HG03039 (cell line): ENCODE data around the gene ATP5ME.
A peak's percentile ranks its signal among the peaks of the same experiment; 100 is the strongest.
"Not testable (repeated sequence)": the region's sequence is repeated elsewhere in the genome, so short reads cannot be mapped to it uniquely, and the experiment has no call there.

Experiments
- ATAC-seq: cut with Tn5 transposase; IDR thresholded peaks from one replicate; pipeline ENCODE4 v1.9.1; 2021; ENCODE audit warnings: mild to moderate bottlenecking, moderate library complexity; ENCODE audit not compliant: unreplicated experiment

Gene ATP5ME, protein sequence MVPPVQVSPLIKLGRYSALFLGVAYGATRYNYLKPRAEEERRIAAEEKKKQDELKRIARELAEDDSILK

DNA sequence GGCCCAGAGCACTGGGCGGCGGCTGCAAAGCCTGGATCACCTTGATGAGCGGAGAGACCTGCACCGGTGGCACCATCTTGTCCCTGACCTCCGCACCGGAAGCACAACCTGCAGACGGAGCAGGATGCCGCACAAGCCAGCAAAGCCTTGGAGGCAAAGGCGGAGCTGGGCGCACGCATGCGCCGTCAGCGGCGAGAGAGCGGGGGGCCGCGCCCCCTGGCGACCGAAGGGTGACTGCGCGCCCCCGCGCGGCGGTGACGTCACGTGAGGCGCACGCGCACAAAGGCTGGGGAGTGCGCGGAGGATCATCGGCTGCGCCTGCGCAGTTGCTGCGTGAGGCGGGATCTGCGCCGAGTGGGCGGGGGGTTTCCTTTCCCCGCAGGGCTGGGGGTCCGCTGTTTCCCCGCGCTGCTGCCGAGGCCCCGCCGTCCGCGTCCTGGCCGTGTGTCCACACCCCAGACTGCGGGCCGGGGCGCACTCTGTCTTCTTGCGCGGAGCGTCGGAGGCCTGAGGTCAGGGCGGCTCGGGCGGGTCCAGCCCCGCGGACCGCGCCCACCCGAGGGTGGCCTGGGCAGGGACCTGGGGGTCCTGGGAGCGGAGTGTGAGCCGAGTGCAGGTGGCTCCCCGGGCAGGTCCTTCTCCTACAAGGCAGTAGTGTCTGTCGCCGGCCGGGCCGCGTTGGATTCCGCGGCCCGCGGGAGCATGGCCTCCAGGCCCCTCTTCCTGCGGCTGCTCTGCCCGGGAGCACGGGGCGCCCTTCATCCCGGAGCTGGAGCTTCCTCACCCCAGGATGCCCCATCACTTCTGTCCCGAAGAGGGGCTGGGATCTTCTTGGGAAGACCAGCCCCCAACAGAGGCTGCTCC, at the start of gene ATP5ME, which contains the start of gene MYL5:
Gene ATP5ME, minus strand, starts transcription at position 105 of the 864 bp plus-strand sequence. Its CDS starts 29 bp downstream, at position 76.
Gene MYL5, plus strand, starts transcription at position 371 of the 864 bp plus-strand sequence. CDS start 3,485 bp downstream, outside the sequence.
- ATAC-seq = peak; percentile 67

DNA sequence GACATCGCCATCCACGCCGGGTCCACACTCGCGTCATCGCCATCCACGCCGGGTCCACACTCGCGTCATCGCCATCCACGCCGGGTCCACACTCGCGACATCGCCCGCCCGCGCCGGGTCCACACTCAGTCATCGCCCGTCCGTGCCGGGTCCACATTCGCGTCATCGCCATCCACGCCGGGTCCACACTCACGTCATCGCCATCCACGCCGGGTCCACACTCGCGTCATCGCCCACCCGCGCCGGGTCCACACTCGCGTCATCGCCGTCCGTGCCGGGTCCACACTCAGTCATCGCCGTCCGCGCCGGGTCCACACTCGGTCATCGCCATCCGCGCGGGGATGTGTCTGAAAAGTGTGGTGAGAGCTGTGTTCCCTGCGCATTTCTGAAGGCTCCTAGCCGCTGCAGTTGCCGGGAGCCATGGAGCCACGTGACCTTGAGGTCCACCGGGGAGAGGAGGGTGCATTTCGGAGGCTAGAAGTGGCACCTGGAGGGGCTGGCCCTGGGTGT, 48.8 kb upstream of the ATP5ME start:
- ATAC-seq = no peak

DNA sequence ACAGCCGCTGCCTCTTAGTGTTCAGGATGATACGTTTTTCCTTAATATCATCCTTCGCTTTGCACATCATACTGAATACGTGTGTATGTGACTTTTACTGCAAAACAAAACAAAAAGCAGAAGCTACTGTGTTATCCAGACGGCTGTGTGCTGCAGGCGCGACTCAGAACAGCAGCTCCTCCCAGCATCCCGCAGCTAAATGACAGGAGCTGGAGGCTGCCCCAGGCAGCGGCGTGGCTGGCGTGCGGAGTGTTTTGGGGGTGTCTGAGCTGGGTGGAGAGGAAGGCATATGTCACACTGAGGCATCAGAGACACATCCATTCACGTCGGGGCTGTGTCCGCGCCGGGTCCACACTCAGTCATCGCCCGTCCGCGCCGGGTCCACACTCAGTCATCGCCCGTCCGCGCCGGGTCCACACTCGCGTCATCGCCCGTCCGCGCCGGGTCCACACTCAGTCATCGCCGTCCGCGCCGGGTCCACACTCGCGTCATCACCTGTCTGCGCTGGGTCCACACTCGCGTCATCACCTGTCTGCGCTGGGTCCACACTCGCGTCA, 48.2 kb upstream of the ATP5ME start:
- no peak for ATAC-seq

DNA sequence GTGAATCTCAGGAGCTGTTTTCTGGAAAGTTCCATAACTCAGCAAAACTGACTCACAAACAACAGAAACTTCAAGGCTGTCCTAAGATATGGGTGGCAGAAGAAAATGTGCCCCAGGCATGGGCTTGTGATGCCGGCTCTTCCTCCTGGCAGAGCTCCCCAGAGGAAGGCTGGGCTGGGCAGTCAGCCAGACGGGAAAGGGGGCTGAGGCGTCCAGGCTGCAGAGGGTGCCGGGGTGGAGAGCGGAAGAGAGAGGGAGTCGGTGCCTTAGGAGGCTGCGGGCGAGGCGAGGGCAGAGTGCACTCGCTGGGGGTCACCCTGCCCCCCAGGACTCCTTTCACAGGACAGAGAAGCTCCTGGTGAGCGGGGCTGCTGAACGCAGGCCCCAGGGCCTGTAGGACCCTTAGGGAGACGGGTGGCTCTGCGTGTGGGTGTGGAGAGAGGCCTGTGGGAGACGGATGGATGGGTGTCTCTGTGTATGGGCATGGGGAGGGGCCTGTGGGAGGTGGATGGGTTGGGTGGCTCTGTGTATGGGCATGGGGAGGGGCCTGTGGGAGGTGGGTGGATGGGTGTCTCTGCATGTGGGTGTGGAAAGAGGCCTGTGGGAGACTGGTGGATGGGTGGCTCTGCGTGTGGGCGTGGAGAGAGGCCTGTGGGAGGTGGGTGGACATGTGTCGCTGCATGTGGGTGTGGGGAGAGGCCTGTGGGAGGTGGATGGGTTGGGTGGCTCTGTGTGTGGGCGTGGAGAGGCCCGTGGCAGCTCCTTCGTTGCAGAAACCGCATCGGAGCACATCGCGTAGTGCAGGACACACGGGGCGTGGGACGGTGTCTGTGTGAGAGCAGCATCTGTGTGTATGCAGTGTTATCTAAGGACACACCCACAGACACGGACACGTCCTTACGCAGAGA, 47.4 kb upstream of the ATP5ME start:
- no peak for ATAC-seq

DNA sequence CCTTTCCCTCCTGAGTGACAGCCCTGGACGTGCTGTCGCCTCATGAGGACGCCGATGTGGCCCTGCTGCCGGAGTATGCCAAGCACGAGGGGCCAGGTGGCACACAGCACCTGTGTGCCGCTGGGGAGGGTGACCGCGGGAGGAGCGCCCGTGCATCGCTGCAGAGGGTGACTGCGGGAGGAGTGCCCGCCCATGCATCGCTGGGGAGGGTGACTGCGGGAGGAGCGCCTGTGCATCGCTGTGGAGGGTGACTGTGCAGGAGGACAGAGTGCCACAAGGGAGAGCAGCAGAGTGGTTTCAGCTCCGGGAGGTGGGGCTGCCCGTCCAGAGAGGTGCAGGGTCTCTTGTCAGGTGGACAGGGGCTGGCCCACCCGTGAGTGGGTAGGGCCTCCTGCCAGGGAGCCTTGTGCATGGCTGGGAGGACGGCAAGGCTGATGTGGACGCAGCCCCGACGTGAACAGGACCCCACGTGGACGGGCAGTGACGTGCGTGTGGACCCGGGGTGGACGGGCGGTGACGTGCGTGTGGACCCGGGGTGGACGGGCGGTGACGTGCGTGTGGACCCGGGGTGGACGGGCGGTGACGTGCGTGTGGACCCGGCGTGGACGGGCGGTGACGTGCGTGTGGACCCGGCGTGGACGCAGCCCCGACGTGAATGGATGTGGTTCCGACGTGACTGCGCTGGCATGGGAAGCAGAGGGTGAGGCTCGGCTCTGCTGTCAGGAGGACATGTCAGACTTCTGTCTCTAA, 46.2 kb upstream of the ATP5ME start:
- ATAC-seq = no peak

DNA sequence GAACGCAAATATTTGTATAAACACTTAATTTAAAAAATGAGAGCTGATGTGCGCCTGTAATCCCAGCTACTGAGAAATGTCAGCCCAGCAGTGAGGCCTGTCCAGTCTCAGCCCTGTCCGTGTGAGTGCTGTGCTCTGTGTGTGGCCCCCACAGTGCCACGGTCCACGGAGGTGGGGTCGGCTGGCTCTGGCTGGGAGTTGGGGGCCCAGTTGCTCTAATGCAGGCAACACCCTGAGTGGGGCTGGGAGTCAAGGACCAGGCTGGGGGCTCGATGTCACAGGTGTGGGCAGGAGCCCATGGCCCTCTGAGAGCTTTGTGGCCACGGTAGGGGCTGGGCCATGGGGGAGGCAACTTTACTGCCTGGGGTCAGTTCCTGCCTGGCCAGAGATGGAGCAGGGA, 44.4 kb upstream of the ATP5ME start:
- ATAC-seq = no peak

DNA sequence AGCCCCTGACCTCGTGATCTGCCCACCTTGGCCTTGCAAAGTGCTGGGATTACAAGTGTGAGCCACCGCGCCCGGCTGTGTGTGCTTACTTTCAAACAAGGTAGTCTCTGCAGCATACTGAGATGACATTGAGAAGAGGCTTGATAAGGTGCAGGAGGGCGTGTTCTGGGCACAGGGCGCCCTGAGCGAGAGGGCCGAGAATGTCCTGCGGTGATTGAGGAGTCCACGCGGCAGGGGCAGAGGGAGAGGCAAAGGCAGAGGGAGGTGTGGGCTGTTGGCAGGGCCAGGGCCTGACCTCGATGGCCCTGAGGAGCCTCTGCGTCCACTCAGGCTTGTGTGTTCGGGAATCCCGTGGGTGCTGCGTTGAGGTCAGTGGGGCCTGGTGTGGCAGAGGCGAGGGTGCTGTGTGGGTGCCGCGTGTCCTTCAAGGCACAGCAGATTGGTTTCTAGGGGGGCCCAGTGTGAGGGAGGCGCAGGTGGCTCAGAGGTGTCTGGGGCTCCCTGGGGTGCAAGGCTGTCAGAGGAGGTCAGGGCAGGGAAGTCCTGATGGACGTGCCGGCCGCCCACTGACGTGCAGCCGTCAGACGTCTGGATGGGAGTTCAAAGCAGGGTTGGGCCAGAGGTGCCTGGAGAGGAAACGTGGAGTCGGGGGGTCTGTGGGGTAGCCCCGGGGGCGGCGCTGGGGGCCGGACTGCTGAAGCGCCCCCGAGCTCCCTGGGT, 43.7 kb upstream of the ATP5ME start:
- ATAC-seq = no peak

DNA sequence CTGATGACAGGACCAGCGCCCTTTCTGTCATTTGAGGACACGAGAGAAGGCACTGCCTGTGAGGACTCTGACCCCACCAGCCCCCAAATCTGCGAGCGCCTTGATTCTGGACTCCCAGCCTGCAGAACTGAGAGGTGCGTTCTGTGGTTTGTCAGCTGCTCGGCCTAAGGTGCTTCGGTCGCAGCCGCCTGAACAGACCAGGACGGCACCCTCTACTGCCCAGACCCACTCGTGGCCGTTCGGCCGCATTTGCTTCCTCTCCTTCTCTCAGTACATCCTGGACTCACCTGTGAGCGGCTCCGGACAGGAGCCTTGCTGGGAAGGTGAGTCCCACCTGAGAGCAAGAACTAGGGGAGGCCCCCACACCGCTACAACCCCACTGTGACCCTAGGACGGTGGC, 40.0 kb upstream of the ATP5ME start:
- ATAC-seq = no peak

DNA sequence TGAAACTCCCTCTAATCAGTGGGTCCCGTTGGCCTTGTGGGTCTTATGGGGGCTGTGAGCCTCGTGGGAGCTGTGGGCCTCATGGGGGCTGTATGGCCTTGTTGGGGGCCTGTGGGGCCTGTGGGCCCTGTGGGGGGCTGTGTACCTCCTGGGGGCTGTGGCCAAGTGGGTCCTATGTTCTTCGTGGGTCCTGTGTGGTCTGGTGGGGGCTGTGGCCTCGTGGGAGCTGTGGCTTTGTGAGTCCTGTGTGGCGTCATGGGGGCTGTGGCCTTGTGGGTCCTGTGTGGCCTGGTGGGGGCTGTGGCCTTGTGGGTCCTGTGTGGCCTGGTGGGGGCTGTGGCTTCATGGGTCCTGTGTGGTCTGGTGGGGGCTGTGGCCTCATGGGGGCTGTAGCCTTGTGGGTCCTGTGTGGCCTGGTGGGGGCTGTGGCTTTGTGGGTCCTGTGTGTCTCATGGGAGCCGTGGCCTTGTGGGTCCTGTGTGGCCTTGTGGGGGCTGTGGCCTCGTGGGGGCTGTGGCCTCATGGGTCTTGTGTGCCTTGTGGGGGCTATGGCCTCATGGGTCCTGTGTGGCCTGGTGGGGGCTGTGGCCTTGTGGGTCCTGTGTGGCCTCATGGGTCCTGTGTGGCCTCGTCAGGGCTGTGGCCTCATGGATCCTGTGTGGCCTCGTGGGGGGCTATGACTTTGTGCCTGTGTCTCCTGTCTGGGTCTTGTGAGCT, 39.0 kb upstream of the ATP5ME start:
- ATAC-seq = no peak

DNA sequence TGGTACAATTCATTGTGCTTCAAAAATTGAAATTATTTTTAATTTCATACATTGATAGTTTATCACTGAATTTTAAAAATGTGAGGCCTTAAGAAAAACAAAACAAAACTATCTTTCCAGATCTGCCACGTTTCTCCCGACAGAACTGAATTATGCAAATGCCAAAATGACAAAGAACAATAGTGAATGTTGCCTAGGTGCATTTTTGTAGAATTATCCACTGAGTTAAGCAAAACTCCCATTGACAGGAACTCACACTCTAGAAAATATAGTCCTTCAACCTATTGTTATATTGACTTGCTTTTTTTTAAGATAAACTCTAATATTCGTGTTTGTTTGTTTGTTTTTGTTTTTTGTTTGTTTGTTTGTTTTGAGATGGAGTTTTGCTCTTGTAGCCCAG, 38.0 kb upstream of the ATP5ME start:
- no peak for ATAC-seq

DNA sequence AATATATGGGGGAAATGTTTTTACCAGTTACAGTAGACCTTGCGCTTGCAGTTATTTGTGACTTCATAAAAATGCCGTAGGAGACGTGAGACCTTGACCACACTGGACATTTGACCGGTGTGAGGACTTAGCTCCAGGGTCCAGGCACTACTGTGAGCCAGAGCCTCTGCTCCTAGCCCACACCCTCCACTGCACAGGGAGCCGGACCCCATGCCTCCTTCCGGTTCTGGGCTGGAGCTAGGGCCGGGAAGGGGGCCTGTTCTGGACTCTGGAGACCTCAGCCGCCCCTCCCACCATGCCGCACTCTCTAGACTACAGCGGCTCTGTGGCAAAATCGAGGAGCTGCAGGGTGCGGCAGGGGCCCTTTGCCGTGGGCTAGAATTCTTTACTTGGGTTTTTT, 36.8 kb upstream of the ATP5ME start:
- ATAC-seq = no peak

DNA sequence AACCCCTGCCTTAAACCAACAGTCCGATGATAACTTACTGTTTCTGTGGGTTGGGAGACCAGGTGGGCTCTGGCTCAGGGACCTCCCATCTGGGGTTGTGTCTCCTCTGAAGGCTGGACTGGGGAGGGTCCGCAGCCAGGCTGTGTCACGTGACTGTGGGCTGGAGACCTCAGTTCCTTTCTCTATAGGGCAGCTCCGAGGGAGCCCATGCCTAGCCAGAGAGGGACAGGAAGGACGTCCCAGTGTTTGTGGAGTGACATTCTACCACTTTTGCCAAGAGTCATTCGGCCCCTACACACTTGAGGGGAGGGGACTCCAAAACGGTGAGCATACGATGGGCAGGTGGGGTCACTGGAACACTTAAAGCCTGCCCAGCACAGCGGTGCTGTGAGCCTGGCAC, 36.0 kb upstream of the ATP5ME start:
- ATAC-seq = no peak

DNA sequence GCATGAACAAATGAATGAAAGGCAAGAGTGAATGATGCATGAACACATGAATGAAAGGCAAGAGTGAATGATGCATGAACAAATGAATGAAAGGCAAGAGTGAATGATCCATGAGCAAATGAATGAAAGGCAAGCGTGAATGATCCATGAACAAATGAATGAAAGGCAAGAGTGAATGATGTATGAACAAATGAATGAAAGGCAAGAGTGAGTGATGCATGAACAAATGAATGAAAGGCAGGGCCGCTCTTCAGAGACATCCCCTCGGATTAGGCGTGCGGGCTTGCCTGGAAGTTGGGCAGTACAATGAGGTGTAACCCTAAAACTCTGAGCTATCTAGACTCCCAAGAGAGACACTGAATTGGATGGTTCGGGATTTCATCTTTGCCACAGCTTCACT, 35.3 kb upstream of the ATP5ME start:
- ATAC-seq = no peak

DNA sequence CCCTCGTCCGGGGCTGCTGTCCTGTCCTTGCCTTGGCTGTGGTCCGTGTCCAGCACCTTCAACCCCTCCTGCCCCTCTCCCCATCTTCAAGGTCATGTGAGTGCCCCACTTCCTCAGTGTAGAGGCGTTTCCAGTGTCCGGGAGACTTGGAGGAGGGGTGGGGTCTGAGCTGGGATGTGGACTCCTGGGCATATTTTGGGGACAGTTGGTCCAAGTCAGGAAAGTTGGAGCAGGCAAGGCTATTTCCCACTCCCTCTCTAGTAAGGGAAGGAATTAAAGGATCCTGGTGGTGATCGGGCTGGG, 34.5 kb upstream of the ATP5ME start:
- no peak for ATAC-seq

DNA sequence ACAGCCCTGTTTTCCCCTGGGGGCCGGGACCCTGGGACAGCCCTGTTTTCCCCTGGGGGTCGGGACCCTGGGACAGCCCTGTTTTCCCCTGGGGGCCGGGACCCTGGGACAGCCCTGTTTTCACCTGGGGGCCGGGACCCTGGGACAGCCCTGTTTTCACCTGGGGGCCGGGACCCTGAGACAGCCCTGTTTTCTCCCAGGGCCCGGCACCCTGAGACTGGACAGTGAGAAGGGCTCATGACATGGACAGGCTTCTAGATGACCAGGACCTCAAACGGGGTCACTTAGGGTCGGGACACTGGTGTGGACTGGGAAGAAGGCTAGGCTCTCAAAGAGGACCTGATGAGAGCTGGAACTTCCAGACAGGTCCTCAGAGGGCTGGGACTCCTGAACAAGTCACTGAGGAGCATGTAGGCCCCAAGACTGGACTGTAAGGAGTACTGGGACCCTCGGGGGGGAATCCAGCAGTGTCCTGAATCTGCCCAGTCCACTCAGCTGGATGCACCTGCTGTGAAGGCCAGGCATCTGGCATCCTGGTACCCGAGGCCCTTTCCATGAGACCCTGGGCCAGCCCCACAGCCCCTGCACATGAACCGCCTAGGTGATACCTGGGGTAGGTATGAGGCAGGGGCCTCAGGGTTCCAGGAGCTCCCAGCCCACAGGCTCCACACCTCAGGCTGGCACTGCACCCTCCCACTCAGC, 34.0 kb upstream of the ATP5ME start:
- ATAC-seq = no peak

DNA sequence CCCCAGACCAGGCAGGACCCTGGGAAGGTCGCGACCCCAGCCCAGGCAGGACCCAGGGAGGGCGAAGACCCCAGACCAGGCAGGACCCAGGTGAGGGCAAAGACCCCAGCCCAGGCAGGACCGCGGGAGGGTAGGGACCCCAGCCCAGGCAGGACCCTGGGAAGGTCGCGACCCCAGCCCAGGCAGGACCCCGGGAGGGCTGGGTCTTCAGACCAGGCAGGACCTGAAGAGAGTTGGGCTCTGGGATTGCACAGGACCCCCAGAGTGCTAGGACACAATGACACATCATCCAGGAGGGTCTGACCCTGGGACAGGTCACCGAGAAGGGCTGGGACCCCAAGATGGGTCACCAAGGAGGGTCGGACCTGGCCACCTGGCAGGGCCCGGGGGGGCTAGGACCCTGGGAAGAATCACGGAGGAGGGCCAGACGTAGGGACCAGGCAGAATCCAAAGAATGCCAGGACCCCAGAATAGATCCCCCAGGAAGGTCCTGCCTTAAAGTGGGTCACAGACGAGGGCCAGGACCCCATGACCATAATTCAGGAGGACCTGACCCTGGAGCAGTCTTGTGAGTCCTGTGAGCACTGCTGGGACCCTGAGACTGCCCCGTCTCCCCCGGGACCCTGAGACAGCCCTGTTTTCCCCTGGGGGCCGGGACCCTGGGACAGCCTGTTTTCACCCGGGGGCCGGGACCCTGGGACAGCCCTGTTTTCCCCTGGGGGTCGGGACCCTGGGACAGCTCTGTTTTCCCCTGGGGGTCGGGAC, 32.9 kb upstream of the ATP5ME start:
- ATAC-seq = no peak

DNA sequence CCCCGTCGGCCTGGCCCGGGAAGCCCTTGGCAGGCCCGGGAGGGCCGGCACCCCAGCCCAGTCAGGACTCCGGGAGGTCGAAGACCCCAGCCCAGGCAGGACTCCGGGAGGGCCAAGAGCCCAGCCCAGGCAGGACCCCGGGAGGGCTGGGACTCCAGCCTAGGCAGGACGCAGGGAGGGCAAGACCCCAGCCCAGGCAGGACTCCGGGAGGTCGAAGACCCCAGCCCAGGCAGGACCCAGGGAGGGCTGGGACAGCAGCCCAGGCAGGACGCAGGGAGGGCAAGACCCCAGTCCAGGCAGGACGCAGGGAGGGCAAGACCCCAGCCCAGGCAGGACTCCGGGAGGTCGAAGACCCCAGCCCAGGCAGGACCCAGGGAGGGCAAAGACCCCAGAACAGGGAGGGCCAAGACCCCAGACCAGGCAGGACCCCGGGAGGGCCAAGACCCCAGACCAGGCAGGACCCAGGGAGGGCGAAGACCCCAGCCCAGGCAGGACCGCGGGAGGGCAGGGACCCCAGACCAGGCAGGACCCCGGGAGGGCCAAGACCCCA, 32.1 kb upstream of the ATP5ME start:
- ATAC-seq = not testable (repeated sequence)
